Measurements from ENCODE around the gene SIX5.

Gene SIX5

GRCh38 chr19:45785781-45786532 lies 16.9 kb upstream of the SIX5 start:
- in situ Hi-C loops (cut with HindIII; ENCODE audit: low sequenced_read_pairs) = no loop called here
- TF ChIP-seq, protein P1, sequence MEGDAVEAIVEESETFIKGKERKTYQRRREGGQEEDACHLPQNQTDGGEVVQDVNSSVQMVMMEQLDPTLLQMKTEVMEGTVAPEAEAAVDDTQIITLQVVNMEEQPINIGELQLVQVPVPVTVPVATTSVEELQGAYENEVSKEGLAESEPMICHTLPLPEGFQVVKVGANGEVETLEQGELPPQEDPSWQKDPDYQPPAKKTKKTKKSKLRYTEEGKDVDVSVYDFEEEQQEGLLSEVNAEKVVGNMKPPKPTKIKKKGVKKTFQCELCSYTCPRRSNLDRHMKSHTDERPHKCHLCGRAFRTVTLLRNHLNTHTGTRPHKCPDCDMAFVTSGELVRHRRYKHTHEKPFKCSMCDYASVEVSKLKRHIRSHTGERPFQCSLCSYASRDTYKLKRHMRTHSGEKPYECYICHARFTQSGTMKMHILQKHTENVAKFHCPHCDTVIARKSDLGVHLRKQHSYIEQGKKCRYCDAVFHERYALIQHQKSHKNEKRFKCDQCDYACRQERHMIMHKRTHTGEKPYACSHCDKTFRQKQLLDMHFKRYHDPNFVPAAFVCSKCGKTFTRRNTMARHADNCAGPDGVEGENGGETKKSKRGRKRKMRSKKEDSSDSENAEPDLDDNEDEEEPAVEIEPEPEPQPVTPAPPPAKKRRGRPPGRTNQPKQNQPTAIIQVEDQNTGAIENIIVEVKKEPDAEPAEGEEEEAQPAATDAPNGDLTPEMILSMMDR (IDR thresholded peaks at IDR 0.05; ENCODE audit: low read depth, low read length, missing control alignments) = no peak
- H3K4me3 ChIP-seq (ENCODE audit: low read depth, low read length) = no peak overlapping the region

GRCh38 chr19:45785097-45785496 lies 16.0 kb upstream of the SIX5 start:
- in situ Hi-C loops (cut with HindIII; ENCODE audit: low sequenced_read_pairs) = no loop called here
- TF ChIP-seq, protein P1 (IDR thresholded peaks at IDR 0.05; ENCODE audit: low read depth, low read length, missing control alignments) = no peak
- DNase-seq (ENCODE audit: low read depth) = no peak
- no peak overlapping the region for H3K4me3 ChIP-seq (ENCODE audit: low read depth, low read length)

More at GRCh38 chr19:45785781-45786532, 16.9 kb upstream of the SIX5 start:
- DNase-seq (ENCODE audit: low read depth) = no peak

GRCh38 chr19:45784096-45784495 lies 15.0 kb upstream of the SIX5 start:
- TF ChIP-seq, protein P1 (IDR thresholded peaks at IDR 0.05; ENCODE audit: low read depth, low read length, missing control alignments) = no peak
- H3K4me3 ChIP-seq (ENCODE audit: low read depth, low read length) = no peak overlapping the region
- DNase-seq (ENCODE audit: low read depth) = no peak
- in situ Hi-C loops (cut with HindIII; ENCODE audit: low sequenced_read_pairs) = no loop called here

- no peak for DNase-seq (ENCODE audit: low read depth)
- TF ChIP-seq, protein P1 (IDR thresholded peaks at IDR 0.05; ENCODE audit: low read depth, low read length, missing control alignments) = no peak
- in situ Hi-C loops (cut with HindIII; ENCODE audit: low sequenced_read_pairs) = no loop called here
- no peak overlapping the region for H3K4me3 ChIP-seq (ENCODE audit: low read depth, low read length)
These were observed 14.1 kb upstream of the SIX5 start for GRCh38 chr19:45782820-45783785.

DNA sequence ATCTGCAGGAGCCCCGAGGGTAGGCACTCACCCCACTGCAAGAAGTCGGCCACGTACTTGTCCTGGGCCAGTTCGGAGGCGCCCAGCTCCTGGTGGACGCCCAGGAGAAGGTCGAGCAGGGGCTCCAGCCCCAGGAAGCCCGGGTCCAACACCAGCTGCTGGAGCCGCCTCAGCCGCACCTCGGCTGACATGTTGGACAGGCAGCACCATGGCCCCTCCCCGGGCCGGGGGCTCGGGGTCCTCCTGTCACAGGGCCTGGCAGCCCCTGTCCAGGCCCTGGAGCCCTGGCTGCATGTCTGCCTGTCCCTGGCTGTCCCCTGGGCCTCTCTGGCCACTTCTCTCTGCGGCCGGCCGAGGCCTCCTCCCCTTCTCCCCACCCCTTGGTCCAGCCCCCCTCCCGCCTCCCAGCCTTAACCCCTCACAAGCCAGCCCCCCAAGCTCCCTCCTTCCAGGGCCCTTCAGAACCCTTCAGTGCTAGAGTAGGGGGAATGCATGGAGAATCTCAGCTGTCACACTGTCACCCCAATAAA lies 13.2 kb upstream of the SIX5 start, which contains the start of gene DMPK:
Gene DMPK (minus strand): TSS at position 329 of the 530 bp plus-strand sequence. CDS start 138 bp downstream, at position 191.
- TF ChIP-seq, protein P1 (IDR thresholded peaks at IDR 0.05; ENCODE audit: low read depth, low read length, missing control alignments) = no peak
- in situ Hi-C loops (cut with HindIII; ENCODE audit: low sequenced_read_pairs) = no loop called here
- peak within 1 kb of the TSS; percentile 24 for H3K4me3 ChIP-seq (ENCODE audit: low read depth, low read length)
- DNase-seq (ENCODE audit: low read depth) = no peak

All from astrocyte of the cerebellum (primary cell).